Measurements from ENCODE around the gene LEP. TPM values are rescaled to one million over a fixed set of nuclear protein-coding genes. Genes with fewer than 3 reads are reported as not detected.

The LEP gene
- total and polyA plus RNA-seq, 2 experiments from 2014 or later = 0.11 to 0.22 TPM

DNA sequence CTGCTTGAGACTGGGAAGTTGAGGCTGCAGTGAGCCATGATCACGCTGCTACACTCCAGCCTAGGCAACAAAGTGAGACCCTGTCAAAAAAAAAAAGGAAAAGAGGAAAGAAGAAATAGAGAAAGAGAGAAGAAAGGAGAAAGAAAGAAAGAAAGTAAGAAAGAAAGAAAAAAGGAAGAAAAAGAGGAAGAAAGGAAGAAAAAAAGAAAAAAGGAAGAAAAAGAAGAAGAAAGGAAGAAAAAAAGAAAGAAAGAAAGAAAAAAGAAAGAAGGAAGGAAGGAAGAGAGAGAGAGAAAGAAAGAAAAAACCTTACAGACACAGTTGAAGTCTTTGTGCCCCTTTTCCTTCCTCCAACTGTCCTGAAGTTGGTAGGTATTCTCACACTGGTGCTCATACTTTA lies 26.6 kb upstream of the LEP start:
- H3F3A ChIP-seq (ENCODE audit: insufficient read depth) = peaks cover 35% of the 10 kb centered on the region
- H3K4me1 ChIP-seq (ENCODE audit: insufficient read depth) = peaks cover 32% of the 10 kb centered on the region
- WGBS, 2 experiments (ENCODE audit: low coverage in 1 of 2, low lambda C conversion rate in 2 of 2, missing lambda C conversion rate in 2 of 2) = 80 to 100% methylated on average over 1 of the region's 1 CpG
- no peaks in the 10 kb centered on the region for H3K9me2 ChIP-seq (ENCODE audit: insufficient read depth)
- H3K27ac ChIP-seq = no peak overlapping the region
- no peak overlapping the region for H3K4me3 ChIP-seq
- peak overlapping the region; percentile 51 for H3K4me2 ChIP-seq (ENCODE audit: unreplicated experiment)
- no peak for DNase-seq
- no peaks in the 10 kb centered on the region for H3K9me3 ChIP-seq (ENCODE audit: low read depth)
- no peak overlapping the region for H3K9ac ChIP-seq
- H3K36me3 ChIP-seq (ENCODE audit: low read depth) = no peaks in the 10 kb centered on the region
- in situ Hi-C loops (cut with MboI) = no loop called here
- no peaks in the 10 kb centered on the region for H3K27me3 ChIP-seq (replicated peaks; ENCODE audit: insufficient read depth)
- H3K79me2 ChIP-seq (ENCODE audit: insufficient read depth) = no peaks in the 10 kb centered on the region
- TF ChIP-seq EZH2 (IDR thresholded peaks at IDR 0.05; ENCODE audit: insufficient read depth, poor library complexity, severe bottlenecking) (no peak), EZH2phosphoT487 (IDR thresholded peaks at IDR 0.05; ENCODE audit: insufficient read depth, low read depth) (no peak)
- H2AFZ ChIP-seq = no peak overlapping the region
- H4K20me1 ChIP-seq (ENCODE audit: insufficient read depth) = no peaks in the 10 kb centered on the region

DNA sequence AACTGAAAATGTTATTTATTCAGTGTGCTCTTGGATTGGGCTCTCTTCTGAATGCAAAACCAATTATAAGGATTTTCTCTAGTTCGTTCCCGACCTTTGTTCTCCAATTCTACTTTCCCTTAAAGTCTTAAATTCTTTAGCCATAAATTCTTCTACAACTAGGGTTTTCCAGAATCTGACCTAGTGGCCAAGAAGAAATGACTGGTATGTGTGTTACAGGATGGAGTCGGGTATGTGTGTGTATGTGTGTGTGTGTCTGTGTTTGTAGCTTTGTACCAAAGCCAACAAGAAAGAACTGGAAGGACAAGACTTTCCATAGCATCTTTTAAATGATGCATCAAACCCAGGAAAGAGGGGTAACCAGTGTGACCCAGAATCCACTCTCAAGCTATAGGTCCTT lies 25.8 kb upstream of the LEP start:
- Histone ChIP-seq H3K79me2 (ENCODE audit: insufficient read depth) (no peaks in the 10 kb centered on the region), H3K27ac (peak overlapping the region; percentile 55), H3K9me2 (ENCODE audit: insufficient read depth) (no peaks in the 10 kb centered on the region), H3K4me2 (ENCODE audit: unreplicated experiment) (peak overlapping the region; percentile 51), H3K9ac (no peak overlapping the region), H3K27me3 (replicated peaks; ENCODE audit: insufficient read depth) (no peaks in the 10 kb centered on the region), H3K4me1 (ENCODE audit: insufficient read depth) (peaks cover 32% of the 10 kb centered on the region), H3K4me3 (no peak overlapping the region), H3F3A (ENCODE audit: insufficient read depth) (peaks cover 35% of the 10 kb centered on the region), H4K20me1 (ENCODE audit: insufficient read depth) (no peaks in the 10 kb centered on the region), H3K9me3 (ENCODE audit: low read depth) (no peaks in the 10 kb centered on the region), H3K36me3 (ENCODE audit: low read depth) (no peaks in the 10 kb centered on the region), H2AFZ (no peak overlapping the region)
- no peak for TF ChIP-seq EZH2 (IDR thresholded peaks at IDR 0.05; ENCODE audit: insufficient read depth, poor library complexity, severe bottlenecking)
- TF ChIP-seq EZH2phosphoT487 (IDR thresholded peaks at IDR 0.05; ENCODE audit: insufficient read depth, low read depth) = no peak
- DNase-seq = peak; percentile 70
- whole genome bisulfite sequencing, 2 experiments (ENCODE audit: low coverage in 1 of 2, low lambda C conversion rate in 2 of 2, missing lambda C conversion rate in 2 of 2) = 29 to 36% methylated on average over 3 of the region's 3 CpGs
- in situ Hi-C loops (cut with MboI) = no loop called here

DNA sequence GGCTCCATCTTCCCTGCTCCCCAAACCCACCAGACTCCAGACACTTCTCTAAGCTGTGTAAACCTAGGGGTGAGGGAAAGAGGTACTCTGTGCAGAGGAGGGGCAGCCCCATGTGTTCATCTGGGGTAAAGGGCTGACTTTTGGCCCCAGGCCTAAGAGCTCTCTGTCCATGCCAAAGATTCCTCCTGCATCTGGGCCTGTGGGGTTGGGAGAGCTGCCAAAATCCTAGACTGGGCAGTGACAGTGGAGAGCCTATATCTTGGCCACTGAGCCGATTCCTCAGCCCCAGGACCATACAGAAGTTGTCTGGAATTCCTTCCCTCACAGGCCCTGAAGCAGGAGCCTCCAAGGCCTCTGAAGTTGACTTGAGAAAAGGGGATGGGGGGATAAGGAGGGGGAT lies 25.3 kb upstream of the LEP start:
- H3K4me3 ChIP-seq = no peak overlapping the region
- in situ Hi-C loops (cut with MboI) = no loop called here
- no peaks in the 10 kb centered on the region for H4K20me1 ChIP-seq (ENCODE audit: insufficient read depth)
- no peaks in the 10 kb centered on the region for H3K9me2 ChIP-seq (ENCODE audit: insufficient read depth)
- TF ChIP-seq EZH2 (IDR thresholded peaks at IDR 0.05; ENCODE audit: insufficient read depth, poor library complexity, severe bottlenecking) (no peak), EZH2phosphoT487 (IDR thresholded peaks at IDR 0.05; ENCODE audit: insufficient read depth, low read depth) (no peak)
- peaks cover 35% of the 10 kb centered on the region for H3F3A ChIP-seq (ENCODE audit: insufficient read depth)
- H3K36me3 ChIP-seq (ENCODE audit: low read depth) = no peaks in the 10 kb centered on the region
- H3K9me3 ChIP-seq (ENCODE audit: low read depth) = no peaks in the 10 kb centered on the region
- H3K9ac ChIP-seq = no peak overlapping the region
- peak; percentile 48 for DNase-seq
- 22 to 42% methylated on average over 1 of the region's 1 CpG for WGBS, 2 experiments (ENCODE audit: low coverage in 1 of 2, low lambda C conversion rate in 2 of 2, missing lambda C conversion rate in 2 of 2)
- no peaks in the 10 kb centered on the region for H3K79me2 ChIP-seq (ENCODE audit: insufficient read depth)
- H3K27me3 ChIP-seq (replicated peaks; ENCODE audit: insufficient read depth) = no peaks in the 10 kb centered on the region
- H3K4me1 ChIP-seq (ENCODE audit: insufficient read depth) = peaks cover 32% of the 10 kb centered on the region
- H3K27ac ChIP-seq = peak overlapping the region; percentile 55
- H2AFZ ChIP-seq = no peak overlapping the region
- peak overlapping the region; percentile 51 for H3K4me2 ChIP-seq (ENCODE audit: unreplicated experiment)

DNA sequence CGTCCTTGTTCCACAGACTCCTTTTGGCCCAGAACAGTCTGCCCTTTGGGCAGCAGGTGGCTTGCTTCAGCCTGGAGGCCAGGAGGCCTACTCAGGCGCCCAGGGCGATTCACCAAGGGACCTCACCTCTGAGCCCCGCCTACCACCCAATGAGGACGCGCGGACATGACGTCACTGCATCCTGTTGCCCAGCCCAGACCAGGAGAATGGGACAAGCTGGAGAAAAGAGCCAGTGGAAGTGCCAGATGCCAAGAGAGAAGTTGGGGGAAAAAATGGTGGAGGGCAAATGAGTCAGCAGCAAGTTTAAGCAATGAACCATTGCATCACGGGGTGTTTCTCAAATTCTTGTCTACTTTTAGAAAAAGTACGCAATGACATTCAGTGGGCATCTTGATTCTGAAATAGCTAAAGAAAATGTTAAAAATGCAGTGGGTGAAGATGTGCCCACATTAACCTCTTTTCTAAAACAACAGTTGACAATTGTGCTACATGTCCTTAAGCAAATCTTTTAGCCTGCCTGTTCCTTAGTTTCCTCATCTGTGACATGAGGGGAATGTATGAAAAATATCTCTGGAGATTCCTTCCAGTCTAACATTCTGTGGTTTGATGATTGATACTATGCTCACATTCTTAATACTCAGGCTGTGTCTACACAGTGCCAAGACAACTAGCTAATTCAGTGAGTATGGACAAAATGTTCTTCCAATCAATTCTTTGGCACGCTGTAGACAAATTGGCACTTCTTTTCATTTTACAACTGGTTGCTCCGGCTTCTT lies 23.9 kb upstream of the LEP start:
- Histone ChIP-seq H2AFZ (no peak overlapping the region), H3K4me3 (no peak overlapping the region), H3K9me3 (ENCODE audit: low read depth) (no peaks in the 10 kb centered on the region), H3K27ac (peak overlapping the region; percentile 80), H3K27me3 (replicated peaks; ENCODE audit: insufficient read depth) (no peaks in the 10 kb centered on the region), H3K4me1 (ENCODE audit: insufficient read depth) (peaks cover 45% of the 10 kb centered on the region), H3F3A (ENCODE audit: insufficient read depth) (peaks cover 48% of the 10 kb centered on the region), H3K79me2 (ENCODE audit: insufficient read depth) (no peaks in the 10 kb centered on the region), H3K9me2 (ENCODE audit: insufficient read depth) (no peaks in the 10 kb centered on the region), H3K4me2 (ENCODE audit: unreplicated experiment) (peak overlapping the region; percentile 27), H4K20me1 (ENCODE audit: insufficient read depth) (no peaks in the 10 kb centered on the region), H3K9ac (0 out of 2 replicates have a peak overlapping the region, but pooled peaks have one; percentile 5), H3K36me3 (ENCODE audit: low read depth) (no peaks in the 10 kb centered on the region)
- 48 to 50% methylated on average over 12 of the region's 12 CpGs for WGBS, 2 experiments (ENCODE audit: low coverage in 1 of 2, low lambda C conversion rate in 2 of 2, missing lambda C conversion rate in 2 of 2)
- peak; percentile 94 for DNase-seq
- in situ Hi-C loops (cut with MboI) = no loop called here
- TF ChIP-seq EZH2phosphoT487 (IDR thresholded peaks at IDR 0.05; ENCODE audit: insufficient read depth, low read depth) (no peak), EZH2 (IDR thresholded peaks at IDR 0.05; ENCODE audit: insufficient read depth, poor library complexity, severe bottlenecking) (no peak)
